Thoracic aorta (tissue), 2 donors: ENCODE measurements around the gene MLYCD. TPM values are rescaled to one million over a fixed set of nuclear protein-coding genes. Genes with fewer than 3 reads are reported as not detected.

Experiments used
- ATAC-seq: fragments of 150-250 bp; one replicate; pipeline ENCODE4 v1.8.0; 2017; ENCODE audit warnings: low read depth; ENCODE audit not compliant: insufficient number of reproducible peaks, low FRiP score
- DNase-seq: peaks from one replicate; pipeline ENCODE4 v3.0.0-alpha.2; 2020; ENCODE audit warnings: low spot score
- H3K27ac ChIP-seq, 2 donors: fragments of 200-600 bp; sonication (generic); 1 replicate in 1 of 2; 2 replicates in 1 of 2; pipeline ENCODE4 v1.5.1; 2016; ENCODE audit warnings: mild to moderate bottlenecking in 2 of 2, moderate library complexity in 2 of 2
- H3K27me3 ChIP-seq: fragments of 200-600 bp; sonication (generic); replicated peaks from 2 replicates; pipeline ENCODE4 v1.6.0; 2016; ENCODE audit warnings: mild to moderate bottlenecking; ENCODE audit not compliant: insufficient read depth
- H3K36me3 ChIP-seq: fragments of 200-600 bp; sonication (generic); one replicate; pipeline ENCODE4 v1.5.1; 2016
- H3K4me1 ChIP-seq, 2 donors: fragments of 200-600 bp; sonication (generic); 1 replicate in 1 of 2; 2 replicates in 1 of 2; pipeline versions ENCODE4 v1.5.1 to v1.6.0; 2016; ENCODE audit warnings: low read depth in 2 of 2, mild to moderate bottlenecking in 1 of 2; ENCODE audit not compliant: control insufficient read depth in 1 of 2
- H3K4me3 ChIP-seq: fragments of 200-600 bp; sonication (generic); 2 replicates; pipeline ENCODE4 v1.5.1; 2016; ENCODE audit warnings: mild to moderate bottlenecking
- H3K9me3 ChIP-seq: fragments of 200-600 bp; sonication (generic); 2 replicates; pipeline ENCODE4 v1.5.1; 2016
- total RNA-seq, 2 donors: library from RNA; depleted of rRNA; stranded (reverse); fragments of >200 nt; gene quantifications; one replicate each; pipeline versions ENCODE4 v1.1.0 to v1.2.3, GENCODE V29; 2016
- TF ChIP-seq, protein P1 (sequence below): fragments of 200-600 bp; sonication (generic); IDR thresholded peaks from one replicate; pipeline ENCODE4 v1.5.1; 2019; ENCODE audit warnings: antibody characterized with exemption

The MLYCD gene
- total RNA-seq, 2 donors from 2014 or later: 14.1 to 23.6 TPM

DNA sequence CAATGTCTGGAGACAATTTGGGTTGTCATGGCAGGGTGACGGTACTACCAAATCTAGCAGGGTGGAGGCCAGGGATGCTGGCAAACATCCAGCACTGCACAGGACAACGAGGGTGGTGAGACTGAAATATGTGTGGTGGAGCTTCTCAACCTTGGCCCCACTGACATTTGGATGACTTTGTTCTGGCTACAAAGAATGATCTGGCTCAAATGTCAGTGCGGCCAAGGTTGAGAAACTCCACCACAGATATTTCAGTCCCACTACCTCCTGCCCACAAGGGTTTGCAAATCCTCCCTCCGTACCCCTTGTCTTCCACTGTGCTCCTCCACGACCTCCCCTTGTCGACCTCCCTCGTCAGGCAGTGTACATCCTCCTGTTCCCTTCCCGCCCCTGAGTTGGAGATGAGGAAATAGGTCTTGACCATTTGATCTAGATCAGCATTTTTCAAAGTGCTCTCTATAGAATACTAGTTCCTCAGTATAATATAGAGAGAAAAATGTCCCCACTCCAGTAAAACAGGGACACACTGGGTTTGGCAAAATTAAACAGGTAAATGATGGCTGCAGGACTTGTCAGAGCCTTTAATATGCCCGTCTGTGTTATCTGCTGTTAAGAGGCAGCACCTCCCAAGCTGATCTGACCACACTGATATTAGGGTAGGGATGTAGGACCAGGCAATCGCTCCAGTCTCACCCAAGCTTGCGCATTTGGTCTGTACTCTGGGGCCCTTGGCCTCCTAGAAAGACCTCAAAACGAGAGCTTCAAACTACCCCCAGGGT lies 60.9 kb downstream of the MLYCD start:
- Histone ChIP-seq H3K9me3 (no peaks in the 10 kb centered on the region), H3K36me3 (peaks cover 43% of the 10 kb centered on the region), H3K4me1 (peaks cover 5 to 16% of the 10 kb centered on the region in 2 donors), H3K27me3 (no peaks in the 10 kb centered on the region), H3K4me3 (no peak overlapping the region), H3K27ac (no peak overlapping the region)
- ATAC-seq: no peak
- TF ChIP-seq, protein P1, sequence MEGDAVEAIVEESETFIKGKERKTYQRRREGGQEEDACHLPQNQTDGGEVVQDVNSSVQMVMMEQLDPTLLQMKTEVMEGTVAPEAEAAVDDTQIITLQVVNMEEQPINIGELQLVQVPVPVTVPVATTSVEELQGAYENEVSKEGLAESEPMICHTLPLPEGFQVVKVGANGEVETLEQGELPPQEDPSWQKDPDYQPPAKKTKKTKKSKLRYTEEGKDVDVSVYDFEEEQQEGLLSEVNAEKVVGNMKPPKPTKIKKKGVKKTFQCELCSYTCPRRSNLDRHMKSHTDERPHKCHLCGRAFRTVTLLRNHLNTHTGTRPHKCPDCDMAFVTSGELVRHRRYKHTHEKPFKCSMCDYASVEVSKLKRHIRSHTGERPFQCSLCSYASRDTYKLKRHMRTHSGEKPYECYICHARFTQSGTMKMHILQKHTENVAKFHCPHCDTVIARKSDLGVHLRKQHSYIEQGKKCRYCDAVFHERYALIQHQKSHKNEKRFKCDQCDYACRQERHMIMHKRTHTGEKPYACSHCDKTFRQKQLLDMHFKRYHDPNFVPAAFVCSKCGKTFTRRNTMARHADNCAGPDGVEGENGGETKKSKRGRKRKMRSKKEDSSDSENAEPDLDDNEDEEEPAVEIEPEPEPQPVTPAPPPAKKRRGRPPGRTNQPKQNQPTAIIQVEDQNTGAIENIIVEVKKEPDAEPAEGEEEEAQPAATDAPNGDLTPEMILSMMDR: no peak
- no peak for DNase-seq

DNA sequence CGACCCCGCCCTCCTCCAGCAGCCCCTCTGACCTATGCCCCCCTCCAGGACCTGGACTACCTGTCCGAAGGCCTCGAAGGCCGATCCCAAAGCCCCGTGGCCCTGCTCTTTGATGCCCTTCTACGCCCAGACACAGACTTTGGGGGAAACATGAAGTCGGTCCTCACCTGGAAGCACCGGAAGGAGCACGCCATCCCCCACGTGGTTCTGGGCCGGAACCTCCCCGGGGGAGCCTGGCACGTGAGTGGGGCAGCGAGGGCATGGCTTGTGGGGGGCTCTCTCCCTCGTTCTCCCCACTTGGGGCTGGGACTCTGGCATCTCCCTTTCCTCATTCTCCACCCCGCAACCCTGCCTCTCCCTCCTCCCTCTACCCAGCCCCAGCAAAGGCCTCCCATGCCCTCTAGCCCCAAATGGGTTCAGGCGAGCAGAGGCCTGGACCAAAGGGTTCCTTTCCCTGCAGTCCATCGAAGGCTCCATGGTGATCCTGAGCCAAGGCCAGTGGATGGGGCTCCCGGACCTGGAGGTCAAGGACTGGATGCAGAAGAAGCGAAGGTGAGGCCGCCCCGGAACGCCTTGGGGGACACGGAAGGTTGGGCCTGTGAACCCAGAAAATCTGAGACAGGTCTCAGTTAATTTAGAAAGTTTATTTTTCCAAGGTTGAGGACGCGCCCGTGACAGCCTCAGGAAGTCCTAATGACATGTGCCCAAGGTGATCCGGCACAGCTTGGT lies 61.8 kb downstream of the MLYCD start:
- Histone ChIP-seq H3K36me3 (peaks cover 43% of the 10 kb centered on the region), H3K9me3 (no peaks in the 10 kb centered on the region), H3K27me3 (no peaks in the 10 kb centered on the region), H3K4me1 (peaks cover 0 to 7% of the 10 kb centered on the region in 2 donors), H3K27ac (no peak overlapping the region), H3K4me3 (no peak overlapping the region)
- no peak for DNase-seq
- TF ChIP-seq, protein P1: no peak
- no peak for ATAC-seq

DNA sequence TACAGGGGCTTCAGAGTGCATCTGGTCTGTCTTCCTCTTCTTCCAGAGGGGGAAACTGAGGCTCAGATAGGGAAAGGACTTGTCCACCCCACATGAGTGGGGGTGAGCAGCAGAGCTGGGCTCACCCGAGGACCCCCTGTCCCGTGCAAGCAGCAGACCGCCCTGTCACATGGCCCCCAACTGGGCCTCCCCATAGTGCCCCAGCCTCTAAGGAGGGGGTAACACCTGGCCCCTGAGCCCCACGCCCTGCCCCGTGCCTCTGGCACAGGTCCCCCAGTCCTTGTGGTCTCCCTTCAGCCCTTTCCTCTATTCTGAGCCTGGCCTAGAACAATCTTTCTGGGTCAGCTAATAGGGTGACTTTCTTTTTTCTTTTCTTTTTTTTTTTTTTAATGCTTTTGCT lies 62.7 kb downstream of the MLYCD start:
- Histone ChIP-seq H3K4me1 (peaks cover 0 to 1% of the 10 kb centered on the region in 2 donors), H3K27ac (no peak overlapping the region), H3K4me3 (no peak overlapping the region), H3K9me3 (no peaks in the 10 kb centered on the region), H3K27me3 (no peaks in the 10 kb centered on the region), H3K36me3 (peaks cover 48% of the 10 kb centered on the region)
- TF ChIP-seq, protein P1: no peak
- ATAC-seq: no peak
- DNase-seq: no peak

- ATAC-seq (peak; percentile 33), DNase-seq (no peak)
- TF ChIP-seq, protein P1: no peak
- Histone ChIP-seq H3K27ac (peak overlapping the region; percentile 18 to 69), H3K4me3 (no peak overlapping the region), H3K9me3 (no peaks in the 10 kb centered on the region), H3K36me3 (peaks cover 44% of the 10 kb centered on the region), H3K4me1 (peaks cover 0 to 4% of the 10 kb centered on the region in 2 donors), H3K27me3 (no peaks in the 10 kb centered on the region)
These were observed 64.6 kb downstream of the MLYCD start for GRCh38 chr16:83963277-83964119.
